IPS DF 19.7 (cell line): ENCODE data around the gene ATG7.

Experiments used
- DNase-seq: peaks from one replicate; pipeline ENCODE4 v3.0.0-alpha.2; 2013; ENCODE audit warnings: low read depth, low spot score

ATG7 gene

GRCh38 chr3:11534011-11534792 is 262.0 kb downstream of the ATG7 start:
- no peak for DNase-seq

GRCh38 chr3:11534793-11535101 is 262.6 kb downstream of the ATG7 start:
- DNase-seq = no peak

DNA sequence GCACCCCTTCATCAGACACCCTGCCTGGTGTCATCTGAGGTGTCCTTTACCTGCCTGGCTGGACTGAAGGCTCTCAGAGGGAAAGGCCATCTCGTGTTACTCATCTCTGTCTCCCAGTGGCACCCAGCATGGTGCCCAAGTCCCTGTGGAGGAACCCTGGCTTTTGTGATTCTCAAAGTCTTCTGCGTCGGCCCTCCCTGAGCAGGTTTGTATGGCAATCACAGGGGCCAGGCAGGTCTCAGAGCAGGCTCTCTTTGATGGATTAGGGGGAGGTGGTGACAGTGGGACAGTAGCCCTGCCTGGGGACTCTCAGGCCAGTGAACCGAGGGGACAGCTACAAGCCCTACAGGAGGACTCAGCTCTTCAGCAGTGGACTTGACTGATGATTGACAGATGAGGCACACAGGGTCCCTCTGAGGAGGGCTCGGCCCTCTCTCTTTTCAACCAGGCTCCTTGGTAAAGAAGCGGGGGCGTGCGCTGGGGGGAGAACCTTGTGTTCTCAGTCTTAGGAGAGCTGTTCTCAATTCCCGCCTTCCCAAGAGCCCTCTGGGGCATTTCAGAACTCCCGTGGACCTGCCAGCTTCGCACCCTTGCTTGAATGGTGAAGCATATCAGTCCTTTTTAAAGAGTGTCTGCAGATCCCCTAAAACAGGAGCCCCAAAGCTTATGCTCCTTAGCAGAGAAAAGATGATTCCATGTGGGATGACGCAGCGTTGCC is 263.2 kb downstream of the ATG7 start:
- no peak for DNase-seq

DNA sequence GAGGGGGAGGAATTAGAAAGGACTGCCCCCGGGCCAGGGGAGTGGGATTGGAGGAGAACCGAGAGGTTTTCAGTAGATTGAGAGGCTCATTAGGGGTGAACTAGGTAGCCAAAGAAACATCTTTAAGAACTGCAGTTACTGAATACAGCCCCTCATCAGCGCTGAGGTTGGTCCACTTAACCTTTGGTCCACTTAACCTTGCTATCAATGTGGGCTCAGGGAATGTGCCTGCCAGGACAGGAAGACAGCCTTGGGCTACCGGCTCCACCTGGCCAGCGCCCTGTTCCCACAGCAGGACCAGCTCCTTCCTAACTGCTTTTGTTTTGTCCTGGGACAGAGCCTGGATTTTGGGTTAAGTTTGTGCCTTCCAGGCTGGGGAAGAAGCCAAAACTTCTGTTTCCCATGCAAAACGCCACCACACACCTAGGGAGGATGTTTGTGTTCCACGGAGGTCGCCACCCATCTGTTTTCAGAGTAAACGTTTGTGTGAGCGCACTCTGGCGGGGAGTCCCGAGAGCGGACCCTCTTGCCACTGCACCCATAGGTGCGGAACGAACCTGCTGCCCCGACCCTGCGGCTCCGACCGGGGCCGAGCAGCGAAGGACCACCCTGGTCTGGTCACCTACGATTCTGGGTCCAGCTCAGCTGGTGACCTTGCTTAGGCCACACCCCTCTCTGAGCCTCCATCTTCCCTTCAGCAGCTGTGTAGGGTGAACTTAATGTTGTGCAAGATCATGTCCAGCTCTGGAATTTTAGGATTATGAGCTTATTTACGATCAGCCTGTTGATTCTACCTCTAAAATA is 264.1 kb downstream of the ATG7 start:
- DNase-seq = no peak

- no peak for DNase-seq
These were observed 264.9 kb downstream of the ATG7 start for GRCh38 chr3:11536936-11537612.

DNA sequence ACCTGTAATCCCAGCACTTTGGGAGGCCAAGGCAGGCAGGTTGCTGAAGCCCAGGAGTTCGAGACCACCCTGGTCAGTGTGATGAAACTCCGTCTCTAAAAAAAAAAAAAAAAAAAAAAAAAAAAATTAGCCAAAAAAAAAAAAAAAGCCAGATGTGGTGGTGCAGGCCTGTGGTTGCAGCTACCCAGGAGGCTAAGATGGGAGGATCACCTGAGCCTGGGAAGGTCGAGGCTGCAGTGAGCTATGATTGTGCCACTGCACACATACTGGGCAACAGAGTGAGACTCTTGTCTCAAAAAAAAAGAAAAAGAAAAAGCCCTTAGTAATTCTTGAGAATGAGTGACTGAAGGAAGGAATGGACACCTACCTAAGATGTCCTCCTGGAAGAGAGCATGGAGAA is 266.4 kb downstream of the ATG7 start:
- no peak for DNase-seq

DNA sequence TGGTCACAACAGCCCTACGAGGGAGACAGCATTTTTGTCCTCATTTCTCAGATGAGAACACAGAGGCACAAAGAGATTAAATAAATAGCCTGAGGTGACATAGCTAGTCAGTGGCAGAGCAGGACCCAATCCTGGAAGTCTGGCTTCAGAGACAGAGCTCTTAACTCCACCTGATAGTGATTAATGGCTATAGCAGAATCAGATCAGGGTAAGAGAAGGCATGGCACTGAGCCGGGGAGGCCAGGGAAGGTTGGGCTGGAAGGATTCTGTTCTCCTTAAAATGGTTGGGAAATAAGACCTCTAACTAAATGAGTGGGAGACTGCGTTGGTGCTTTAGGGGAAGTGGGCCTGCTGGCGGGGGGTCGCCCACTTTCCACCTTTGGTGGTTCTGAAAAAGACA is 267.0 kb downstream of the ATG7 start:
- no peak for DNase-seq

GRCh38 chr3:11539677-11540076 is 267.5 kb downstream of the ATG7 start:
- DNase-seq = no peak

DNA sequence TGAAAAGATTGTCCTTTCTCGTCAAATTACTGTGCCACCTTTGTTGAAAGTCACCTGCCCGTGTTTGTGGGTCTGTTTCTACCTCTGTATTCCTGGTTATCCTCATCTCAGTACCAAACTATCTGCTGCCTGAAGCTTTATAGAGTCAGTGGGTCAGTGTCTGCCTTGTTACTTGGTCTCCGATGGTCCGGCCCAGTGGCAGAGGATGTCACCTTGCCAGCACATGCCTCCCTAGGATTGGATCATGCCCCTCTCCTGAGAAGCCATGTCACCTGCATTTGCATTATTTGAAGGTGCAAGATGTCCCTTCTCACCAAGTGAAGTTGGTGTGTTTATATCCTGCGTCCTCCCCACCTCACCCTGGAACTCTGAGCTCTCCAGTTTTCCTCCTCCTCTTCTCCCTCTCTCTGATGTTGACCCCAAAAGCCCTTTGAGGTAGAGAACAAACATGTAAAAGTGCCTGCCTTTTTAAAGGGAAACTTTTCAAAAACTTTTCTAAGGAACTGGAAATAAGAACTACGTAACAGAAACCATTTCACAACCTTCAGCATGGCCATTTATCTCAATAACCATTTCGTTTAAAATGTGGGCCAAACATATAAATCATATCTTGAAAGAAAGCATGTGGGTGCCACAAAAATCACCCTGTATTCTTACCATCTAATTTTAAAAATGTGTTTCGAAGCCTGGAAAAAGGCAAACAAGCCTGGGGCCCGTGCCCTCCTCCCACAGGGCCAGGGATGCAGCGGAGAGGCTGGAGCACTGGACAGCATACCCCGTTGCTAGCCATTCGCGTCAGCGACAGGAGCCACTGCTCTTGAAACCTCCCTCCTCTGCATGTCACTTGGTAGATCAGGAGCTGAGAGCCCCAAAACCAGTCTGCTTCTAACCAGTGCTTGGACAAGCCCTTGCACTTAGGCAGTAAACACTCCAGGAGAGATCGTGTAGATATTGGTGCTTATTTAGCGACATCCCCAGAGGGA is 269.4 kb downstream of the ATG7 start:
- no peak for DNase-seq

GRCh38 chr3:11542551-11542950 is 270.4 kb downstream of the ATG7 start:
- DNase-seq = no peak

DNA sequence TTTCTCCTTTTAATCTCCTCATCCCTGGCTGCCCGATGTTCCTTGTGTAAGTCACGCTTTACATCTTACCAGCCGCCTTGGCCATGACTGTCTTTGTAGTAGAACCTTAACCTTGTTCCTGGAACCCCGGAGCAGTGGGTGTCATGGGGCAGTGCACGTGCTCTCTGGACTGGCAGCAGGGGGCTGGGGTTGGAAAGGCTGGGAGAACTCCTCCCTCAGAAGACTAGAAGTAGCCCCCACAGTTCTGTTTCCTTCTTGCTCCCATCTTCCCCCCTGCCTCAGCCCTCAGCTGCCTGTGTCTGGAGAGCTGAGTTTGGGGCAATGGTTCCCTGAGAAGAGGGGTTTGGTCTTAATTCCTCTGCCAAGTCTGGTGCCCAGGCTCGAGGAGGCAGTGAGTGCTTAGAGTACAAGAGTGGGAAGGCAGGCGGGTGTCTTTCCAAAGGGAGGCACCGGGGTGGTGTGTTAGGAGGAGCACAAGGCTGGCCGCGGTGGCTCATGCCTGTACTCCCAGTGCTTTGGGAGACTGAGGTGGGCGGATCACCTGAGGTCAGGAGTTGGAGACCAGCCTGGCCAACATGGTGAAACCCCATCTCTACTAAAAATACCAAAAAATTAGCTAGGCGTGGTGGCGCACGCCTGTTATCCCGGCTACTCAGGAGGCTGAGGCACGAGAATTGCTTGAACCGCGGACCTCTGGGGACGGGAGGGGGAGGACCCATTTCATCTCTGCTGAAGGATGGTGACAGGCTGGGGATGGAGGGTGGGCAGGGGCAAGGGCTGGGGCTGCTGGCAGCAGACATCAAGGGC is 271.1 kb downstream of the ATG7 start:
- no peak for DNase-seq

DNA sequence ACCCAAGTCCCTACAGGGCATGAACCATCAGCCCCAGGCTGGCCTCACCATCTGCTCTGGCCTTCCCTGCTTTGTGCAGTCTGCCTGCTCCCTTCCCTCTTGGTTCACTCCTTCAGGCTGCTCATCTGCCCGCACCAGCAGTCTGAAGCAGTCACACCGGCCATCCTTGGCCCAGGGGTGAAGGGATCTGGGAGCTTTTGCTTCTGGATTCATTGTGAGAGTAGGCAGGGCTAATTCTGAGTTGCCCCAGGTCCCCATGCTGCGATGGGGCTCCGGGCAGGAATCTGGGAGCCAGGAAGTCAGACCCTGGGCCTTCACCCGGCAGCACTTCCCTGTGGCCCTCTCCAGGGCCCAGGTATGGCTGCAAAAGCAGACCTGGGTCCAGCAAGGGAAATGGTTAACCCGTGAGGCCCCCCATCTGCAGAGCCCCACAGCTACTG is 271.8 kb downstream of the ATG7 start:
- DNase-seq = no peak

DNA sequence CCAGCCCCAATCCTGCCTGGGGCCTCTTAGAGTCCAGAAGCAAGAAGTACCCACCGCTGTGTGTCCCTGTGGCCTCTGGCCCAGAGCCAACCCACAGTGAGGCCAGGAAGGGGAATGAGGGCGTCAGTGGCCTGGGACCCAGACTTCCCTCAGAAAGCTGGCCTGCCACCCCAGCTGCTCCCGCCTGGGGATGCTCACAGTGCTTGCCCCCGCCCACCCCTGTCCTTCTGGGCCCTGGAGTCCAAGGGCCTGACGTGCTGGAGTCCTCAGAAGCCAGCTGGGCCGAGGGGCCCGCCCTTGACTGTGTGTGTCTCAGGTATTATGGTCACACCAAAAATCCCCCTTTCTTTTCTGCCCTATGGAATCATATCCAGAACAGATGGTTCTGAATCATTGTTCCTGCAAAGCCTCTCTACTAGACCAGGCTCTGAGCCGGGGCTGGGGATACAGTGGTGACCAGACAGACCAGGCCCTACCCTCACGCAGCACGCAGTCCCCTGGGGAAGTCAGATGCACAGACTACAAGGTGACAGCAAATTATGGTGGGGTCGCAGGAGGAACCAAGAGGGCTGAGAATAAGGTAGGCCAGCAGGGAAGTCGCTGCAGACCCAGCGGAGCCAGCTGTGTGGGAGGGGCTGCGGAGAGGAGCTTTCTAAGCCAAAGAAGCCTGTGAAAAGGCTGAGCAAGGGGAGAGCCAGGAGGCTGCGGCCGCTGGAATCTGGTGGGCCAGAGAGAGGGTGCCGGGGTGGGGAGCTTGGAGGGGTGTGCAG is 272.4 kb downstream of the ATG7 start:
- DNase-seq = no peak

DNA sequence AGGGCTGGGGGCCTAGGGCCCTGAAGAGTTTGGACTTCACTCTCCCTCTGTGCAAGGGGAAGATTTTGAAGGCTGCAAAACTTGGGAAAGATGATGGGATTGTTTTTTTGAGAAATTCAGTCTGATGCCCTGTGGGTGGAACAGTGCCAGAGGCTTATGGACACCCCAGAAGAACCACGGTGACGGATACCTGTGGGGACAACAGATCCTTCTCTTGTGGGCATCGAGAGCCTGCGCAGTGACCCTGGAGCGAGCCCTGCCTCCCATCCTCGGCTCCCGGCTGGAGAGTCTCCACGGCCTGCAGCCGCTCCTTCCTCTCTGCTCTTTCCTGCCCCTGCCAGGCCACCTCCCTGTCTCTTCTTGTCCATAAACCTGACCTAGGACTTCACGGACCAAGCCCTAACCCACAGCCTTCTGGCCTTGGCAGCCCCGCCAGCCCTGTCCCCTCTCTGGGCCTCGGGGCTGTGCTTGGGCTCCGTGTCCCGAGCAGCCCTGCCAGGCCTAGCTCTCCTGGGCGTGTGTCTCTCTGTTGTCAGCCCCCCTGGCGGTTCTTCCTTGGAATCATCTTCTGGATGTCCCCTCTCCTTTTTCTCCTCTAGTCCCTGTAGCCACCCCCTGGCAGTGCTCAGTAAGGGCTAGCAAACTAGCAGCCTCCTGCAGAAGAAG is 273.1 kb downstream of the ATG7 start:
- DNase-seq = no peak

- no peak for DNase-seq
These were observed 274.6 kb downstream of the ATG7 start for GRCh38 chr3:11546657-11547302.

DNA sequence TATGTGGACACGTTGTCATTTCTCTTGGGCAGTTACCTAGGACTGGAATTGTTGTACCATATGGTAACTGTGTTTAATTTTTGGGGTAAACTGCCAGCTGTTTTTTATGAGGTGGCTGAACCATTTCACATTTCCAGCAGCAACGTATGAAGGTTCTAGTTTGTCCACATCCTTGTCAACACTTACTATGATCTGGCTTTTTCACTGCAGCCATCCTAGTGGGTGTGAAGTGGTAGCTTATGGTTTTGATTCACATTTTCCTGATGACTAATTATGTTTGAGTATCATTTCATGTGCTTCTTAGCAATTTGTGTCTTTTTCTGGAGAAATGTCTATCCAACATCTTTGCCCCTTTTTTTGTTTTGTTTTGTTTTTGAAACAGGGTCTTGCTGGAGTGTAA is 275.3 kb downstream of the ATG7 start:
- no peak for DNase-seq

DNA sequence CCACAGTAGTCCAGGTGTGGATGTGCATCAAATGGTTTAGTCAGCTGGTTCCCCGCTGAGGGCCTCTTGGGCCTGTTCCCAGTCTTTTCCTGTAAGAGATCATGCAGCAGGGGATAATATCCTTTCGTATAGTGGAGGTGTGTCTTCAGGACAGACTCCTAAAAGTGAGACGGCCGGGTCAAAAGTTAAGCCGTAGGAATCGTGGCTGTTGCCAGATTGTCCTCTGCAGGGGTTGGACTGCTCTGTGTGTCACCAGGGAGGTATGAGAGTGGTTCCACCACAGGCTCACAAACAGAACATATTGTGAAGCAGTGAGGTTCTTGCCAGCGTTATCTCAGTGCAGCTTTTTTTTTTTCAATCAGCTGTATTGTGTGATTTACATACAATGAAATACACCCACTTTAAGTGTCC is 276.5 kb downstream of the ATG7 start:
- no peak for DNase-seq

- no peak for DNase-seq
These were observed 277.5 kb downstream of the ATG7 start for GRCh38 chr3:11549580-11550140.
